ENCODE data around the gene SPIN2A. TPM values are rescaled to one million over a fixed set of nuclear protein-coding genes. Genes with fewer than 3 reads are reported as not detected.
"Not testable (repeated sequence)": the region's sequence is repeated elsewhere in the genome, so short reads cannot be mapped to it uniquely, and the experiment has no call there.

SPIN2A gene
- total and polyA plus RNA-seq, 2 of the 8 experiments (the other 6 are each of a cell fraction or from before 2014, with no cell fraction given), result 3.2 to 4.2 TPM

DNA sequence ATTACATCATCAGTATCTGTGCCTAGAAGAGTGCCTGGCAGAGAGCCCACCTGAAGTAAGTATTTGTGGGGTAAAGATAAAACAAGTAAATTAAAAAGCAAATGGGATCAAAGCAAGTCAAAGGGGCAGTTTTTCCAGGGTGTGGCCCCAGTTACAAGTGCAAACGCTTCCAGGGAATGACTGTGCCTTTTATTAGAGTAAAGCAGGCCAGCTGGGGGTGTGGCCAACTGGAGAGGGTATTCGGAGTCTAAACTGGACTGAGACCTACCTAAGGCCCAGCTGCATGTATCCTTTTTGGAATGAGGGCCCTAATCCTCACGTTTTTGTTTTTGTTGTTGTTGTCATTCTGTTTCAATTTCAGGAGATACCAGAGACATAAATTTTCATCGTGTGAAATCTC, 3.9 kb downstream of the SPIN2A start:
- CTCF ChIA-PET (ENCODE audit: partially characterized antibody); FAIRE-seq; POLR2A ChIA-PET (ENCODE audit: partially characterized antibody): not testable (repeated sequence)

More for the DNA sequence above, 3.9 kb downstream of the SPIN2A start:
- not testable (repeated sequence) for H4K5ac ChIP-seq (ENCODE audit: insufficient read length, low read depth, low read length); H2AFZ ChIP-seq (ENCODE audit: low read length); H3K4me1 ChIP-seq (replicated peaks in 1 of 4; ENCODE audit: control insufficient read depth in 3 of 4, insufficient read depth in 4 of 4, low read length in 3 of 4); H4K8ac ChIP-seq (ENCODE audit: extremely low read depth, insufficient read depth, low read length); H3K4me2 ChIP-seq (ENCODE audit: insufficient read depth in 1 of 2, low read depth in 2 of 2, low read length in 2 of 2); H3K56ac ChIP-seq (replicated peaks; ENCODE audit: insufficient read length, low read depth, low read length); H2BK20ac ChIP-seq (ENCODE audit: low read length); H4K20me1 ChIP-seq (replicated peaks in 1 of 2; ENCODE audit: control insufficient read depth in 1 of 2, insufficient read depth in 2 of 2, low read length in 2 of 2); H2BK5ac ChIP-seq (ENCODE audit: low read depth, low read length); H3K4ac ChIP-seq (replicated peaks; ENCODE audit: insufficient read length, low read depth, low read length); H3K79me1 ChIP-seq (ENCODE audit: low read depth, low read length); H3K27ac ChIP-seq (ENCODE audit: low read depth, low read length); H3K9me3 ChIP-seq (ENCODE audit: insufficient read depth in 2 of 2, low read depth in 1 of 2, low read length in 1 of 2); H3K18ac ChIP-seq (ENCODE audit: extremely low read depth, low read length); H2BK12ac ChIP-seq (ENCODE audit: low read depth, low read length); H3K14ac ChIP-seq (ENCODE audit: insufficient read length); H3K36me3 ChIP-seq (ENCODE audit: control insufficient read depth in 2 of 4, insufficient read depth in 4 of 4, low read length in 3 of 4); H3K9ac ChIP-seq (replicated peaks in 1 of 4; ENCODE audit: extremely low read depth in 1 of 4, low read depth in 3 of 4, low read length in 3 of 4); H3K23me2 ChIP-seq (ENCODE audit: low read depth, low read length); H3K79me2 ChIP-seq (ENCODE audit: control insufficient read depth in 1 of 2, insufficient read depth in 2 of 2, low read length in 2 of 2); H2BK120ac ChIP-seq (replicated peaks; ENCODE audit: low read depth, low read length); H3K4me3 ChIP-seq (ENCODE audit: extremely low read depth in 1 of 4, insufficient read depth in 2 of 4, low read depth in 3 of 4, low read length in 4 of 4); H2BK15ac ChIP-seq (ENCODE audit: low read length); DNase-seq (ENCODE audit: low read depth in 1 of 2, low spot score in 2 of 2); H3K27me3 ChIP-seq (replicated peaks in 1 of 4; ENCODE audit: control insufficient read depth in 3 of 4, extremely low read depth in 1 of 4, insufficient read depth in 3 of 4, low read length in 3 of 4); H2AK5ac ChIP-seq (ENCODE audit: low read depth, low read length); H3K23ac ChIP-seq (ENCODE audit: insufficient read length); H4K91ac ChIP-seq (replicated peaks; ENCODE audit: insufficient read length, low read length)
- WGBS, 2 experiments (ENCODE audit: extremely low coverage in 1 of 2, insufficient coverage in 1 of 2, insufficient read length in 1 of 2, insufficient replicate concordance in 2 of 2, low coverage in 1 of 2, low lambda C conversion rate in 2 of 2, missing lambda C conversion rate in 1 of 2), result 94% methylated on average over 4 of the region's 4 CpGs; no CpG with 5 or more reads in 1 of the 2 experiments

Data from H1 (cell line).